HG03460 (cell line): Measurements from ENCODE around the gene GLDN.

Experiments
- ATAC-seq: cut with Tn5 transposase; IDR thresholded peaks from one replicate; pipeline ENCODE4 v1.9.1; 2021; ENCODE audit not compliant: unreplicated experiment

Gene GLDN

DNA sequence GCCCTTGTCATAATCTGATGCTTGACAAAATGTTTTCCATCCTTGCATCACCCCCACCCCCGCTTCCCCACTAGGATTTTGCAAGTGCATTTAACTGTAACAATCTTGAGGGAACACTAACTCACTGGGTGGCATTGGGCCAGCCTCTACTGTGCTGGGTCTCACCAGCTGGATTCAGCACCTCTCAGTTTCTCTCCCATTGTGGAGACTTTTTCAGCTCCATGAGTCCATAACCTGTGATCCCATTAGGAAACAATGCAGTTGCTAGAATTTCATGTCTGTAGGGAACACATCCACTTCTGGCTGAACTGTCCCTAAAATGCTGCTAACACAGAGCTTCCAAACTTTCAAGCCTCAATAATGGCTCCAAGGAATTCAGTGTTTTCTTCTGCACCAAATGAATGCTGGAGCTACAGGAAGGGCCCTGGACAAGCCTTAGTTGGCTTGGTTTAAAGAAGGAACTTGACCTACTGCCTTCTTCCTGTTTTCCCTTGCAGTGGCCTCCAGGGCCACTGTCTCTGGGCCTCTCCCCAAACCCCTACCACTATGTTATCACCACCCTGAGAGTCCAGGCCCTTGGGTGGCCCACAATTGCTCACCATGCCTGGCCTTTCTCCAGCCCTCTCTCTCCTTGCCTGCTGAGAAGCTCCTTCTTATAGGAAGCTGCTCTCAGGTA, 18.7 kb upstream of the GLDN start:
- ATAC-seq: no peak

DNA sequence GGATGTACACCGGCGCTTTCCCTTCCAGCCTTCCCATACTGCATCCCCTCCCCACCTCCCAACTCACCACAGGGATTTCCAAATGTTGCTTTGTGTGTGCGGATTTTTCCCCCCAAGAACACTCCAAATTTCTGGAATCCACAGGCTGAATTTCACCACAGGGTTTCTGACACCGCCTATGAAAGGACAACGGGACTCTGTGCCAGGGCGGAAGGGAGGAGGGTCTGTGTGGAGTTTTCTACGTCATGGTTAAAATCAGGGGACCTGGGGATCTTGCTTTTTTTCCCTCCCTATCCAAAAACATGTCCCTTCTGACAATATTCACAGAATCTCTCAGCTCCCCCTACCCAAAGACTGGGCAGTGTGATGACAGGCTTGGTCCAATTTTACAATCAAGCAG, 17.7 kb upstream of the GLDN start:
- ATAC-seq: no peak

DNA sequence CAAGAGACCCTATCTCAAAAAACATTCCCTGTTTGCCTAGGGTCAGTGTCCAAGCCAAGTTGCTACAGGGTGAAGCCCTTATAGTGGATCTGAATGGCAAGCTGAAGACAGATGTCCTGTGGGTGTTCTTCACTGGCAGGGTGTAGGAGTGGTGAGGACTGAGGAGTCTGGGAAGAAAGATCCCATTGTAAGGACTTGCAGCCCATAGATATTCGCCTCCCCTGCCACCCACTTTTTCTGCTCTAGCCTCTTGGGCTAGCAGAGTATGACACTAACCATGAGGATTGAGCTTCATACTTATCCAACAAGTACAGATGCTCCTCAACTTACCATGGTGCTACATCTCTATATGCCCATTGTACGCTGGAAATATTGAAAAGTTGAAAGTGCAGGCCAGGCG, 16.3 kb upstream of the GLDN start:
- no peak for ATAC-seq

DNA sequence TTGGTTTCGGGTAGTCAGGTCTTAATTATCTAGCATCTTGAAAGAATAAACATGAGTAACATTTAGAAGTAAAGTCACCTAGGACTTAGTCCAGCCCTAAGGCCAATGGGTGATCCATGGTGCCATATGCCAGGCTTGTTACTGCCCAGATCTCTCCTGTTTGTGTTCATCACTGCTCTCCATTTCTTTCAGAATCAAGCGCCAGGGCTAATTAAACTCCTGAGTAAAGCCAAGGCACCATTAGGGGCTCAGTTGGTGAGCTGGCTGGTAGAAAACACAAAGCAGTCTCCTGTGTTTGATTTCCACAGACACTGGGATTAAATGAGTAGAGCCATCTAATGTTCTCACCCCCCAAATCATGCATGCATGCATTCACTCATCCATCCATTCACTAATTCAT, 14.4 kb upstream of the GLDN start:
- no peak for ATAC-seq

DNA sequence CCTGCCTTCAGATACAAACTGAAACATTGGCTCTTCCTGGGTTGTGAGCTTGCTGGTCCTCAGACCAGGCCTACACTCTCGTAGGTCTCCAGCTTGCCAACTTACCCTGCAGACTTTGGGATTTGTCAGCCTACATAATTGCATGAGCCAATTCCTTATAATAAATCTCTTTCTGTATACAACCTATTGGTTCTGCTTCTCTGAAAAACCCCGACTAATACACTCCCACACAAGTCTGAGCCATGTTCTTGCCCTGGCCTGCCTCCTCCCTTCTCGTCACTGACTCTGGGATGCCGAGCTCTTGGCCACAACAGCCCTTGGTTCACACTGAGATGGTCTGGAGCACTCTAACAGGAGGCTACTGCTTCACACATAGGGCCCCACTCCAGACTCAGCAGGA, 12.5 kb upstream of the GLDN start:
- ATAC-seq: no peak

DNA sequence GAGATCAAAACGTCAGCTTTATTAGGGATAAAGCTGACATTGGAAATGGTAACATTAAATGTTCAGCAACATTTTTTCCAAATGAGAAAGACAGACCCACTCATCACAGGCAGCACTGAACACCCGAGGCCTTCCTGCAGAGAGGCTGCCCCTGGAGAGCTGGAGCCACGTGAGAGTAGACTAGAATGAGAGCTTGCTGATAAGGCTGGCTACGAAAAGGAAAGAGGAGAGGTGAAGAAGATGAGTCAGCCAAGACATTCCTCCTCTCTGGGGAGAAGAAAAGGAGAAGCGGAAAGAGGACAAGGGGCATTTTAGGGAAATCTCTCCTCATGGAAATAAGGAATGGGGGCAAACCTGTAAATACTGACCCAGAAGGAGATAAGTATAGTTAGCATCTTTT, 10.3 kb upstream of the GLDN start:
- ATAC-seq: no peak

DNA sequence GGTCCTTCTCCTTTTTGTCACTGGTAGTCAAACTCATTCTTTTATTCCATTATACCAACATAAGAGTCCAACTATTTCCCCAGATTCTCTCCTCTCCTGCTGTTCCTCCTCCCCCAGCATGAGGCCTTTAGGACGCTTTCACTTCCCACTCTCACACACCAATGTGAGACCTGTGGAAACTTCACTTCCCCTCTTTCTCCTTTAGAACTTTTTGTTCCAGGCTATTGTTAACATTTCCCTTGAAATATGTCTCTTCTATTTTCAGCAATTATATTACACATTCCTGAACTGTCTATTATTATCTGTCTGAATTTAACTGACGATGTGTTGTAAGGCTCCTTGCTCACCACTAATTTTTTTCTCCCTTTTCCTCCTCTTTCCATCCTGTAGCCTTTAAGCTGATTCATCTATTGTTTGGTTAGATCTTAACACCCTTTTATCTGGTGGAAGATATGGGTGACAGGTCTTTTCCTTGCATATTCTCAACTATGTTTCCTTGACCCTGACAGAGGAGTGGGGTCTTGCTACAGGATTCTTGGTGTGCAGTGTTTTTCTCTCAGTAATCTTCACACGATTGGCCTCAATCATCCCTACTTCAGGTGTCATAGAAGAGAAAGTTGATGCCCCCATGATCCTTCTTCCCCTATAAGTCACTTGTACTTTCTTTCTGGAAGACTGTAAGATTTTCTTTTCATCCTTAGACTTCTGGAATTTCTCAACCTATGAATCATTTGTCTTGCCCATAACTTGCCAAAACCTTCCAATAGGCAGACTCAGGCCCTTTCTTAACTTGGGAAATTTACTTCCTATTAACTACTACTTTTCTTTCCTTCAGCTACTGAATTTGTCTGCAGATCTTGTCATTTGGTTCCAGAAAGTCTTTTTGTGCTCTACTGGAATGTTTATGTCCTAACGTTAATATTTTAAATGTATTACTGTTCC, 9.0 kb upstream of the GLDN start:
- ATAC-seq: no peak

DNA sequence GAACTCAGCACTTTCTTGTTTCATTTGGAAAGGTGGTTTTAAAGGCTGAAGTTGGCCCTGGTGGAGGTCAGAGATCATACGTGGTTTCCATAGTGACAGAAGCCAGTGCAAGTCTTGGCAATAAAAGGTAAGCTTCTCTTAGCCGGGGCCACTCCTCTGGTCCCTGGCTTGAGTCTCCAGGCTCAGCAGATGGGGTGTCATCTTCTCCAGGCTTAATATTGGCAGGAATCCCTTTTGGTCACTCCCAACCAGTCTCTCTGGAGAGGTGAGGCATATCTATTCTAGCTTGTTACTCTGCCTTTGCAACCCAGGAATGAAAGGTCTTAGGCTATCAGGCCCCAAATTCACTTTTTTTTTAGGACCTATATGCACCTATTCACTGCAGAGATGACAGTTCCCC, 7.9 kb upstream of the GLDN start:
- no peak for ATAC-seq

DNA sequence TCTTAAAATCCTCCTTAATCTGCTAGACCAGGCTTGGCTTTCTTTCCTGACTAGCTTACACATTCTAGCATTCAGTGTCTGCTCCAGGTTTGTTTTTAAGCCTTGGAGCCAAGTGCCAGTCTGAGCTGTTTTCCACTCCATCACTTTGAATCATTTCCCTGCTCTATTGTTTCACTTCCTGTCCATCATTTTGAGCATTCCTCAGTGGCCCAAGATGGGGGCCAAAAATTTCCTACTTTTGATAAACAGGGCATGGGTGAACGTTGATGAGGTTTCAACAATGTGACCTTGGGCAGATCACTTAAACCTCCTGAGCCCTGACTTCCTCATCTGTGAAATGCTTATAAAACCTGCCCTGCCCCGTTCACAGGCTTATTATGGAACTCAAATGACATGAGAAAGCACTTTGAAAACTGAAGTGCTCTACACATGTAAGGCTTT, 7.4 kb upstream of the GLDN start:
- no peak for ATAC-seq

DNA sequence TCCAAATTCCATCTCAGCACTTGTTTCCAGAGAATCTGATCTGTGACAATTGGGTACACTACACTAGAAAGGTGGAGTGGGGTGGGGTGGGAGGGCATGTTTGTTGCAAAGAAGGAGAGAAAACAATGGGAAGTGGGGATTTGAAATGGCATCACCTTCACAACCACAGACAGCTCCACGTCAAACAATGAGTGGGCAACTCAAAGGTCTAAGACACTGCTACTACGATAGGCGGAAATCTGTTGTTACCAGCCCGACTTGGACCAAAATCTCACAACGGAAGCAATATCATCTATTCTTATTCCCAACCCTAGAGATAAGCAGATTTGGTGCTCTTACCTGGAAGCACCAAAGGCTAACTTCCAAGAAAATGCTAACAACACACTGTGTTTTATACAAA, 6.4 kb upstream of the GLDN start:
- ATAC-seq: no peak

DNA sequence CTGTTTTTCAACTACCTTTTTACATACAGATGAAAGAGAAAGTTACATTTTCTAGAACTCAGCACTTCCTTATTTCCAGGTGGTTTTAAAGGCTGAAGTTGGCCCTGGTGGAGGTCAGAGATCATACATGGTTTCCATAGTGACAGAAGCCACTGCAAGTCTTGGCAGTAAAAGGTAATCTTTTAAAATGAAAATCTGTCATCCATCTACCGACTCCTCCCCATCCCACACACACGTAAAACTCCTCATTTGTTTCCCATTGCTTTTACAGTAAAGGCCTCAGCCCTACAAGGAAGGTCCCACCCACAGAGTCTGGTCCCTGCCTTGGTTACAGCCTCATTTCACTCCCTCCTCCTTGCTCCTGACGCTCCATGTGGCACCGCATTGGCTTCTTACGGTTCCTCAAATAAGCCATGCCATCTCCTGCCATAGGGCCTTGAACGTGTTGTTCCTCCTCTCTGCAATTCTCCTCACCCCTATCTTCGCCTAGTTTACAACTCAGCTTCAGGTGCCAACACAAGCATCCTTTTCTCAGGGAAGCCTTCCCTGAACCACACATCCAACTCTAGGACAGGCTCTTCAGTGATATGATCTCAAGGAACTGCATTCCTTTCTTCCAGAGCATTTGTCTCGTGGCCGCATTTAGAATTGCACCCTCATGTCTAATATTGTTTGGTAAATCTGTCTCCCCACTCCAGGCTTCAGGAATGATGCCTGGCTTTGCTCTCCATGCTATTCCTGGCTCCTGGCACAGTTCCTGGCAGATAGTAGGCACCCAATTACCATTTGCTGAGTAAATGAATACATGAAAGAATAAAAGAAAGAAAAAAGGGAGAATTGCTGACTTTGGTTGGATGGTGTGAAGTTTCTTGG, 5.7 kb upstream of the GLDN start:
- ATAC-seq: no peak

DNA sequence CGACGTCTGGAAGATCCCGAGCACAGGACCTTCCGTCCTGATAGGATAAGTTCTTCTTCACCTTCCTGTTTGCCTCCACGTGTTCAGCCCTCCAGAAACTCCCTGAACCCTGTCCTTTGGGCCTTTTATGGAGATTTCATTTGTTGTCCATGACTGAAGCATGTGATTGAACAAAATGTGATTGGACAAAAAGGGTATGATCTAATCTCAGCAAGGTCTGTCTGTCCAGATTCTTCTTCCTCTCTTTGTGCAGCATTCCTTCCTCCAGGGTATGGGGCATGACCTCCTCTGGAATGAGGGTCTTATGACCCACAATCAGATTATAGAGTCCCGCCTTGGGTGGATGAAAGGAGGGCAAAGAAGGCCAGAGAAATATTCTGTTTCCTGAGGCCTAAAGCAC, 3.0 kb upstream of the GLDN start, which contains the start of gene CYP19A1:
Gene CYP19A1 (minus strand): TSS at position 101 of the 400 bp plus-strand sequence. CDS start 95,684 bp downstream, outside the sequence.
- no peak for ATAC-seq

DNA sequence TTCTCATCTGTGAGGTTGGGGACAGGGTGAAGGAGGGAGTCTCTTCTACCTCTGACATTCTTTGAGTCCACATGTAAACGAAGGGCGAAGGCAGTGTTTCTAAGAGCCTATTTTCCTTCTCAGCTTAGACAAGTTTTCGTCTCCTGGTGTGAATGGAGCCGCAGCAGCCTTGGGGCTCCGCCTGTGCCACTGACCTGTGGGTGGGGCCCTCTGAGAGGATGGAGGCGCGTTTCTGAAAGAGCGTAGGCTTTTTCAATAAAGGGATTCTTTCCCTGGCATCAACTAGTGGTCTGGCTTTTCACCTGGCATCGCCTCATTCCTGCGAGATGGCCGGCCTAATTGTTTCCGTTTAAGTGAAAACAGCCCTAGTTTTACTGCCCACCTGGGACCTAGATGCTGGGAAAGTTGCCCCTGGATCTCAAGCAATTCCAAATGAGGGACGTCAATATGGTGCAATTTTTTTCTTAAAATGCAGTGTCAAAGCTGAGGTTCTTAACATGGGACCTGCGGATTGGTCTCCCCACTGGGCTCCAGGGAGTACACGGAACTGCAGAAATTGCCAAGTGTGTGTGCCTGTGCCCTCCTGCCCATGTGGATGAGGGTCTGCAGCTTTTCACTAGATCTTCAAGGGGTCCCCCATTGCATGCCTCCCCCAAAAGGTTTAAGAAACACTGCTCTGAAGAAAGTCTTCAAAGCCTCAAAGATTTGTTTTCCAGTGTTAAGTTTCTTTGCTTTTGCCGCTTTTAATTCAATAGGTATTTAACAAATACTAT, 958 bp downstream of the GLDN start:
- no peak for ATAC-seq

DNA sequence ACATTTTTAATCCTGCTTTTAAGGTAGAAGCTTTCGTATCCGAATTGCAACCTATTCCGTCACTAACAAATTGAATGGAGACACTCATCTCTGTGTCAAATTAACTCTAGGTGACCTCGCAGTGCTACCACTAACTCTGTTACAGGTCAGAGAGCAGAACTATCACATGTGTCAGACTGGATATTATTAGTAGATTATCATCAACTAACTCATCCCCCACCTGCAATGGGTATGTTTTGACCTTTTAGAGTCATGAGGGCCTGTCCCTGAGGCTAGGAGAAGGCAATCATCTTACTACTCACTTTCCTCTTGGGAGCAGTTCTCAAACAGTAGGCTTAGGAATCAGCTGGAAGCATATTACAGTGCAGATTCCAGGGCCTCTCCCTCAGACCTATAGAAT, 2.0 kb downstream of the GLDN start:
- ATAC-seq: no peak

DNA sequence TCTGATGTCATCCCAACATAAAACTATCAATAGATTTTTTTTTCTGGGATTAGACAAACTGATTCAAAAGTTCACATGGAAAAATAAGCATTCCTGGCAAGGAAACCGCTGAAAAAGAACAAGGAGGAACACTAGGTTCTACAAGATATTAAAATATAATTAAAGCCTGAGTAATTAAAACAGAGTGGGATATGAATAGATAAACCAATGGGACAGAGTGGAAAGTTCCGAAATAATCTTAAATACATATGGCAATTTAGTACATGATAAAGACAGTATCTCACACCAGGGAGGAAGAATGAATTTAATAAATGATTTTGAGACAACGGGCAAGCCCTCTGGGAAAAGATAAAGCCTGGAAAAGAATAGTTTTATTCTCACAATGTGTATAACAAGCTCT, 4.7 kb downstream of the GLDN start:
- ATAC-seq: no peak

DNA sequence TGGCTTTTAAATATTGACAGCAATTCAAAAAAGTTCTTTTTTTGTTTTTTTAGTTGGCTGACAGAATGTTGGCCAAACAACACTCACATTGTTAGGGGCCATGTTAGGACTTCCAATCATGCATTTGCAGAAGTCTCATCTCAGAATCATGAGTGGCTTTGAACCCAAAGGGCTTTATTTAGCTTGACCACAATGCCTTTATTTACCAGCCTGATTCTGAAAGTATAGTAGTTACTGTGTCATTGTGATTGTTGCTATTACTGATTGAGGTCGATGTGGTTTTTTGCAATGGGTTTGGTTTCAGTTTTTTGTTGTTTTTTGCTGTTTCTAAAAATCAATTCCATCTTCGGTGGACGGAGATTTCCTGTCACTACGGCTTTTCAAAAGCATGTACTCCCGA, 7.2 kb downstream of the GLDN start:
- peak; percentile 92 for ATAC-seq

DNA sequence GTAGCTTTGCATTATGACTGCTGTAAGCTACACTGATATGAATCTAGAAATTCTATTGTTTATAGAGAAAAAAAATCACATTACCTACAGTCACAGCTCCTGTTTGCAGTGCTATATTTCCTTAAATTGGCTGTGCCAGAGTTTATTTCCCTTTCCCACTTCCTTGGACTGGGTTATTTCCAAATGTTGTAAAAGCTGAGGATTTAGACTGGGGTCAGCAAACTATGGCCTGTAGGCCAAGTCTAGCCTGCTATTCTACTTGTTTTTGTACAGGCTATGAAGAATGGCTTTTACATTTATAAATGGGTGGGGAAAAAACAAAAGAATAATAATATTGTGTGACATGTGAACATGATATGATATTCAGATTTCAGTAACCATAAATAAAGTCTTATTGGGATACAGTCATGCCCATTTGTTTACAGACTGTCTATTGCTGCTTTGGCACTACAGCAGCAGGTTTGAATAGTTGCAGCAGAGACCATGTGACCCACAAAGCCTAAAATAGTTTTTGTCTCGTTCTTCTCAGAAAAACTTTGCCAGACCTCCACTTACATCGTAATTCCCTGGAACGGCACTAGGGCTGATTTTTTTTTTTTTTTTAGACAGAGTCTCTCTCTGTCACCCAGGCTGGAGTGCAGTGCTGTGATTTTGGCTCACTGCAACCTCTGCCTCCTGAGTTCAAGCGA, 7.8 kb downstream of the GLDN start:
- ATAC-seq: no peak

DNA sequence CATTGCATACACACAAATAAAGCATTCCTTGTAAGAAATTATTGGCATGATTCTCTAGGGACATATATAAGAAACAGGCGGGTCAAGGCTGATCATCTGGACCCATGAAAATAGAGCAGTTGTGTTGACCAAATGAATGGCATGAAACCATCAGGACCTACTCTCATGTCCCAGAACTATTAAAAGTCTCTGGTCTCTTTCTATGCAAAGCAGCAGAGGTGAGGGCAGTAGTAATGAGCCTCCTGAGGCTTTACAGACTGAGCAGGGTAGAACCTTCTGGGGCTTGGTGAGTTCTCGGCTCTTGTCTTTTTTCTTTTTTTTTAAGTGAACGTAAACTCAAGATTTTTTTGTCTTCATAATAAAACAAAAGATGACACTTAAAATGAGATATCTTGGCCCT, 9.3 kb downstream of the GLDN start:
- ATAC-seq: no peak

DNA sequence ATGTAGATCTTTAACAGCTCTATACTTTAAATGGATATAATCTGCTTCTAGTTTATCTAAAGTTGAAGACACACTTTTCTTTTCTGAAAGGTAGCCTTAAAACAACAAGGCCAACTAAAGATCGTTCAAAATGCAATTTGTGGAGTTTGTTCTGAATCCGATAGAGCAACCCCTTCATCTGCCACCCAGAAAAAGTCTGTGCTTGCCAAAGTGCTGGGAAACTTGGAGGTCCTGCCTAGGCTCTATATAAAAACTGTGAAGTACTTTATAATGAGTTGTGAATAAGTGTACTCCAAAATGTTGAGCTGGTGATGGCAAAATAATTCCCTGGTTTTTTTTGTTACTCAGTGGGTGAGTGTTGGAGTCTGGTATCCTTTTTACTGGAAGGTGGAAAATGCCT, 12.5 kb downstream of the GLDN start:
- no peak for ATAC-seq

DNA sequence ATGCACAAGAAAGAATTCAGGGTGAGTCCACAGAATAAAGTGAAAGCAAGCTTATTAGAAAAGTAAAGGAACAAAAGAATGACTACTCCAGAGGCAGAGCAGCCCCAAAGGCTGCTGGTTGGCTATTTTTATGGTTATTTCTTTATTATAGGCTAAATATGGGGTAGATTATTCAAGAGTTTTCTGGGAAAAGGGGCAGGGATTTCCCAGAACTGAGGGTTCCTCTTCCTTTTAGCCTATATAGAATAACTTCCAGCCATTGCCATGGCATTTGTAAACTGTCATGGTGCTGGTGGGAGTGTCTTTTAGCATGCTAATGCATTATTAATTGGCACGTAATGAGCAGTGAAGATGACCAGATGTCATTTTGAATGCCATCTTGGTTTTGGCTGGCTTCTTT, 13.6 kb downstream of the GLDN start:
- no peak for ATAC-seq
